Fibroblast of lung (primary cell): Measurements from ENCODE around the gene HLA-DRB5. TPM values are rescaled to one million over a fixed set of nuclear protein-coding genes. Genes with fewer than 3 reads are reported as not detected.

Experiments used
- DNase-seq, 2 donors: peaks; one replicate each; pipeline versions ENCODE4 v3.0.0 to v3.0.0-alpha.2; 2010; ENCODE audit warnings: low read depth in 2 of 2
- H2AFZ ChIP-seq: 2 replicates; pipeline ENCODE4 v1.5.1; 2012; ENCODE audit warnings: low read length, control low read depth, inconsistent platforms
- H3K27ac ChIP-seq: 2 replicates; pipeline ENCODE4 v1.5.1; 2011; ENCODE audit warnings: low read length, control low read depth; ENCODE audit not compliant: insufficient read depth
- H3K27me3 ChIP-seq: 2 replicates; pipeline ENCODE4 v1.5.1; 2011; ENCODE audit warnings: mild to moderate bottlenecking, low read length; ENCODE audit not compliant: control insufficient read depth, insufficient read depth
- H3K36me3 ChIP-seq: 2 replicates; pipeline ENCODE4 v1.5.1; 2011; ENCODE audit warnings: low read length; ENCODE audit not compliant: control insufficient read depth, insufficient read depth
- H3K4me1 ChIP-seq: 2 replicates; pipeline ENCODE4 v1.5.1; 2011; ENCODE audit warnings: low read length; ENCODE audit not compliant: control insufficient read depth, insufficient read depth; ENCODE audit errors: extremely low read depth
- H3K4me2 ChIP-seq: 2 replicates; pipeline ENCODE4 v1.5.1; 2011; ENCODE audit warnings: low read length, control low read depth; ENCODE audit not compliant: insufficient read depth; ENCODE audit errors: extremely low read depth
- H3K4me3 ChIP-seq, 4 experiments: fragments of 200-600 bp in 1 of 4; sonication (generic) in 1 of 4; replicated peaks in 1 of 4; 2 replicates each; pipeline ENCODE4 v1.5.1; 2011 to 2016; ENCODE audit warnings: low read length in 4 of 4, low read depth in 3 of 4, mild to moderate bottlenecking in 3 of 4, control low read depth in 2 of 4, inconsistent platforms in 1 of 4, mixed read lengths in 1 of 4; ENCODE audit not compliant: insufficient read depth in 1 of 4; ENCODE audit errors: control extremely low read depth in 1 of 4
- H3K79me2 ChIP-seq: 2 replicates; pipeline ENCODE4 v1.5.1; 2012; ENCODE audit warnings: mild to moderate bottlenecking, low read length, inconsistent platforms; ENCODE audit not compliant: control insufficient read depth, insufficient read depth
- H3K9ac ChIP-seq: 2 replicates; pipeline ENCODE4 v1.5.1; 2011; ENCODE audit warnings: mild to moderate bottlenecking, low read length, control low read depth; ENCODE audit not compliant: insufficient read depth
- H3K9me3 ChIP-seq: 2 replicates; pipeline ENCODE4 v1.5.1; 2012; ENCODE audit warnings: low read depth, low read length; ENCODE audit not compliant: control insufficient read depth, insufficient read depth
- H4K20me1 ChIP-seq: 2 replicates; pipeline ENCODE4 v1.5.1; 2011; ENCODE audit warnings: low read length; ENCODE audit not compliant: control insufficient read depth, insufficient read depth; ENCODE audit errors: extremely low read depth
- CTCF ChIP-seq, 2 donors: IDR thresholded peaks in 1 of 2; conservative IDR thresholded peaks in 1 of 2; 1 replicate in 1 of 2; 2 replicates in 1 of 2; pipeline ENCODE4 v1.5.1; 2011 to 2012; ENCODE audit warnings: low read length in 2 of 2, control low read depth in 1 of 2, inconsistent platforms in 1 of 2, low read depth in 1 of 2, mild to moderate bottlenecking in 1 of 2
- EZH2 ChIP-seq: IDR thresholded peaks from 2 replicates; pipeline ENCODE4 v1.5.1; 2012; ENCODE audit warnings: low read length, control low read depth, mild to moderate bottlenecking; ENCODE audit errors: missing control alignments
- polyA plus RNA-seq, 2 donors: library from polyadenylated mRNA; depleted of rRNA in 1 of 2; stranded (reverse) in 1 of 2; unstranded in 1 of 2; fragments of >200 nt; gene quantifications; 2 replicates each; pipeline ENCODE4 v1.2.1, GENCODE V29; 2011 to 2012; ENCODE audit warnings: missing spikeins in 1 of 2
- total RNA-seq: library from RNA; depleted of rRNA; stranded (reverse); fragments of >200 nt; gene quantifications from 2 replicates; pipeline ENCODE4 v1.2.1, GENCODE V29; 2014

HLA-DRB5 gene
- total and polyA plus RNA-seq, 2 donors (not counting 1 experiment from before 2014, with no cell fraction given): not detected

GRCh38 chr6:32576250-32576649, 46.2 kb upstream of the HLA-DRB5 start:
- H3K36me3 ChIP-seq: no peaks in the 10 kb centered on the region
- no peaks in the 10 kb centered on the region for H3K9me3 ChIP-seq
- no peak overlapping the region for H3K27ac ChIP-seq
- DNase-seq: no peak
- H3K79me2 ChIP-seq: no peaks in the 10 kb centered on the region
- no peak overlapping the region for H3K4me2 ChIP-seq
- H2AFZ ChIP-seq: no peak overlapping the region
- no peaks in the 10 kb centered on the region for H3K4me1 ChIP-seq
- TF ChIP-seq CTCF (conservative IDR thresholded peaks at IDR 0.05 in 1 of 2, IDR thresholded peaks at IDR 0.05 in 1 of 2; ENCODE audit: low read depth in 1 of 2, low read length in 2 of 2) (no peak), EZH2 (no peak)
- H3K27me3 ChIP-seq: no peaks in the 10 kb centered on the region
- H4K20me1 ChIP-seq: no peaks in the 10 kb centered on the region
- H3K4me3 ChIP-seq: no peak overlapping the region
- H3K9ac ChIP-seq: no peak overlapping the region

- Histone ChIP-seq H3K79me2 (no peaks in the 10 kb centered on the region), H3K9ac (no peak overlapping the region), H3K4me3 (no peak overlapping the region), H3K27ac (no peak overlapping the region), H3K9me3 (no peaks in the 10 kb centered on the region), H3K4me1 (no peaks in the 10 kb centered on the region), H3K4me2 (no peak overlapping the region), H2AFZ (no peak overlapping the region), H3K36me3 (no peaks in the 10 kb centered on the region), H4K20me1 (no peaks in the 10 kb centered on the region), H3K27me3 (no peaks in the 10 kb centered on the region)
- TF ChIP-seq EZH2: no peak
- no peak for TF ChIP-seq CTCF (conservative IDR thresholded peaks at IDR 0.05 in 1 of 2, IDR thresholded peaks at IDR 0.05 in 1 of 2; ENCODE audit: low read depth in 1 of 2, low read length in 2 of 2)
- no peak for DNase-seq
These were observed 40.3 kb upstream of the HLA-DRB5 start for GRCh38 chr6:32570363-32570905.

GRCh38 chr6:32568561-32568960, 38.5 kb upstream of the HLA-DRB5 start:
- H3K27me3 ChIP-seq: no peaks in the 10 kb centered on the region
- no peaks in the 10 kb centered on the region for H3K4me1 ChIP-seq
- no peak for DNase-seq
- no peak overlapping the region for H3K4me2 ChIP-seq
- H3K36me3 ChIP-seq: no peaks in the 10 kb centered on the region
- H3K4me3 ChIP-seq: no peak overlapping the region
- no peaks in the 10 kb centered on the region for H4K20me1 ChIP-seq
- TF ChIP-seq CTCF (conservative IDR thresholded peaks at IDR 0.05 in 1 of 2, IDR thresholded peaks at IDR 0.05 in 1 of 2; ENCODE audit: low read depth in 1 of 2, low read length in 2 of 2) (no peak), EZH2 (no peak)
- H3K9me3 ChIP-seq: no peaks in the 10 kb centered on the region
- no peak overlapping the region for H2AFZ ChIP-seq
- no peaks in the 10 kb centered on the region for H3K79me2 ChIP-seq
- no peak overlapping the region for H3K9ac ChIP-seq
- H3K27ac ChIP-seq: no peak overlapping the region
